ENCODE data around the gene LDHD. TPM values are rescaled to one million over a fixed set of nuclear protein-coding genes. Genes with fewer than 3 reads are reported as not detected.

LDHD gene
- total and polyA plus RNA-seq, 2 of the 13 experiments (the other 11 are each of a cell fraction or from before 2014, with no cell fraction given) = 9.1 to 9.8 TPM

- TF ChIP-seq ZNF577 (CRISPR knock-in tag; IDR thresholded peaks at IDR 0.05; ENCODE audit: borderline replicate concordance, low read depth) (0 out of 2 replicates have a peak, but pooled peaks have one; percentile 45), IKZF4 (CRISPR knock-in tag; IDR thresholded peaks at IDR 0.05; ENCODE audit: borderline replicate concordance, low read depth, not compliant biosample characterization) (no peak), CERS6 (CRISPR knock-in tag; IDR thresholded peaks at IDR 0.05) (no peak), ATRX (CRISPR knock-in tag; IDR thresholded peaks at IDR 0.05; ENCODE audit: borderline replicate concordance) (no peak), SMC3 (IDR thresholded peaks at IDR 0.05; ENCODE audit: low read length) (peak; percentile 76), KLF11 (CRISPR knock-in tag; IDR thresholded peaks at IDR 0.05) (peak; percentile 93), EHMT2 (IDR thresholded peaks at IDR 0.05; ENCODE audit: borderline replicate concordance, low read depth, low read length) (no peak), PHF20 (CRISPR knock-in tag; IDR thresholded peaks at IDR 0.05) (no peak), ZNF432 (CRISPR knock-in tag; IDR thresholded peaks at IDR 0.05; ENCODE audit: borderline replicate concordance) (no peak), HIVEP1 (CRISPR knock-in tag; IDR thresholded peaks at IDR 0.05) (no peak), ZNF766 (CRISPR knock-in tag; IDR thresholded peaks at IDR 0.05; ENCODE audit: borderline replicate concordance) (0 out of 2 replicates have a peak, but pooled peaks have one; percentile 59), ZBTB14 (CRISPR knock-in tag; IDR thresholded peaks at IDR 0.05) (no peak), ELF3 (CRISPR knock-in tag; IDR thresholded peaks at IDR 0.05) (peak; percentile 56; the same call in 1 of the 2 replicates), BRF2 (CRISPR knock-in tag; IDR thresholded peaks at IDR 0.05) (no peak; the same call in 1 of the 2 replicates), ZNF468 (CRISPR knock-in tag; IDR thresholded peaks at IDR 0.05) (no peak), ZNF460 (CRISPR knock-in tag; IDR thresholded peaks at IDR 0.05; ENCODE audit: borderline replicate concordance) (no peak), FOXM1 (CRISPR knock-in tag; IDR thresholded peaks at IDR 0.05) (0 out of 2 replicates have a peak, but pooled peaks have one; percentile 7), ZNF746 (CRISPR knock-in tag; IDR thresholded peaks at IDR 0.05) (no peak), EP300 (IDR thresholded peaks at IDR 0.05; ENCODE audit: low read depth in 2 of 2, low read length in 2 of 2) (no peak), EP300 (CRISPR knock-in tag; IDR thresholded peaks at IDR 0.05; ENCODE audit: borderline replicate concordance) (no peak), ZNF562 (CRISPR knock-in tag; IDR thresholded peaks at IDR 0.05; ENCODE audit: borderline replicate concordance) (no peak), MIER3 (CRISPR knock-in tag; IDR thresholded peaks at IDR 0.05; ENCODE audit: borderline replicate concordance) (0 out of 2 replicates have a peak, but pooled peaks have one; percentile 38), ZNF232 (CRISPR knock-in tag; IDR thresholded peaks at IDR 0.05; ENCODE audit: borderline replicate concordance) (0 out of 2 replicates have a peak, but pooled peaks have one; percentile 66)
- TF ChIP-seq, protein P1, sequence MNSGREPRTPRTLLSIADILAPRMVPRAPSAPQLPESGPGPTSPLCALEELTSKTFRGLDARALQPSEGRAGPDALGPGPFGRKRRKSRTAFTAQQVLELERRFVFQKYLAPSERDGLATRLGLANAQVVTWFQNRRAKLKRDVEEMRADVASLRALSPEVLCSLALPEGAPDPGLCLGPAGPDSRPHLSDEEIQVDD (CRISPR knock-in tag; IDR thresholded peaks at IDR 0.05; ENCODE audit: borderline replicate concordance) = no peak; the same call in 1 of the 2 replicates
Observed at GRCh38 chr16:75110637-75111513, 5.7 kb downstream of the LDHD start (continued).
